HL-60/S4 treated with retinoic acid at 250 ng/mL for 4 days and 3 days (cell line): ENCODE results near the gene NHS.

Experiments
- in situ Hi-C: fragments of 300-500 bp; cut with MboI; formaldehyde crosslinking; loops from 2 replicates; pipeline ENCODE4 v1.7.0; 2022; ENCODE audit warnings: low sequenced_read_pairs

The NHS gene

GRCh38 chrX:17718649-17719165 lies 343.7 kb downstream of the NHS start:
- in situ Hi-C loops: no loop called here

GRCh38 chrX:17719711-17720110 lies 344.7 kb downstream of the NHS start:
- in situ Hi-C loops: no loop called here

GRCh38 chrX:17721715-17722114 lies 346.7 kb downstream of the NHS start:
- in situ Hi-C loops: no loop called here

- in situ Hi-C loops: no loop called here
Measured at GRCh38 chrX:17725181-17725580, 350.2 kb downstream of the NHS start.

- in situ Hi-C loops: no loop called here
Measured at GRCh38 chrX:17732138-17732783, 357.3 kb downstream of the NHS start.

- in situ Hi-C loops: no loop called here
Measured at GRCh38 chrX:17735406-17735805, 360.4 kb downstream of the NHS start.

GRCh38 chrX:17736478-17736855 lies 361.5 kb downstream of the NHS start:
- in situ Hi-C loops: no loop called here

- in situ Hi-C loops: no loop called here
Measured at GRCh38 chrX:17736856-17737709, 362.1 kb downstream of the NHS start, which contains the start of gene SCML1. Gene SCML1 (plus strand): TSS chrX:17737493. CDS start chrX:17744187, 6,694 bp downstream.

- in situ Hi-C loops: no loop called here
Measured at GRCh38 chrX:17737710-17737985, 362.6 kb downstream of the NHS start.

GRCh38 chrX:17737986-17738713 lies 363.1 kb downstream of the NHS start:
- in situ Hi-C loops: no loop called here

- in situ Hi-C loops: no loop called here
Measured at GRCh38 chrX:17738737-17739535, 363.9 kb downstream of the NHS start.

GRCh38 chrX:17740137-17741122 lies 365.4 kb downstream of the NHS start:
- in situ Hi-C loops: no loop called here

GRCh38 chrX:17741123-17741511 lies 366.1 kb downstream of the NHS start:
- in situ Hi-C loops: no loop called here

GRCh38 chrX:17743913-17744312 lies 368.9 kb downstream of the NHS start:
- in situ Hi-C loops: no loop called here

- in situ Hi-C loops: no loop called here
Measured at GRCh38 chrX:17744896-17745523, 370.0 kb downstream of the NHS start.

- in situ Hi-C loops: no loop called here
Measured at GRCh38 chrX:17747692-17748091, 372.7 kb downstream of the NHS start.

- in situ Hi-C loops: no loop called here
Measured at GRCh38 chrX:17748684-17749083, 373.7 kb downstream of the NHS start.

- in situ Hi-C loops: no loop called here
Measured at GRCh38 chrX:17750436-17750835, 375.4 kb downstream of the NHS start.

GRCh38 chrX:17758382-17758781 lies 383.4 kb downstream of the NHS start:
- in situ Hi-C loops: no loop called here
